Body of pancreas (tissue), 4 donors: ENCODE results near the gene ARHGEF7. TPM values are rescaled to one million over a fixed set of nuclear protein-coding genes. Genes with fewer than 3 reads are reported as not detected.

Source experiments
- ATAC-seq: fragments of 150-250 bp; one replicate; pipeline ENCODE4 v1.9.1; 2016
- DNase-seq, 4 donors: peaks; one replicate each; pipeline ENCODE4 v3.0.0-alpha.2; 2019
- H3K27ac ChIP-seq, 4 donors: fragments of 200-600 bp; sonication (generic); 1 replicate in 3 of 4; 2 replicates in 1 of 4; pipeline versions ENCODE4 v1.5.1 to v1.6.1; 2016 to 2019; ENCODE audit warnings: mild to moderate bottlenecking in 1 of 4, mixed read lengths in 1 of 4, moderate library complexity in 1 of 4
- H3K27me3 ChIP-seq, 2 donors: fragments of 200-600 bp; sonication (generic); one replicate each; pipeline ENCODE4 v1.6.0; 2016; ENCODE audit warnings: mild to moderate bottlenecking in 1 of 2
- H3K36me3 ChIP-seq, 2 donors: fragments of 200-600 bp; sonication (generic); replicated peaks in 1 of 2; 2 replicates each; pipeline ENCODE4 v1.5.1; 2016; ENCODE audit warnings: low read depth in 2 of 2; ENCODE audit not compliant: insufficient read depth in 1 of 2
- H3K4me1 ChIP-seq: fragments of 200-600 bp; sonication (generic); one replicate; pipeline ENCODE4 v1.6.0; 2016
- H3K4me3 ChIP-seq, 2 donors: fragments of 200-600 bp; sonication (generic); 1 replicate in 1 of 2; 2 replicates in 1 of 2; pipeline ENCODE4 v1.5.1; 2016 to 2019
- H3K9me3 ChIP-seq, 3 donors: fragments of 200-600 bp; sonication (generic); 1 replicate in 2 of 3; 2 replicates in 1 of 3; pipeline ENCODE4 v1.5.1; 2016
- POLR2A ChIP-seq, 3 donors: fragments of 450-650 bp; IDR thresholded peaks; one replicate each; pipeline ENCODE4 v1.6.1; 2016; ENCODE audit warnings: antibody characterized with exemption in 3 of 3, mild to moderate bottlenecking in 2 of 3
- WGBS, 2 donors: methylation state at CpG; one replicate each; pipeline ENCODE4 v1.1.5; 2017; 5-methylcytosine and 5-hydroxymethylcytosine counted together
- intact Hi-C: fragments of 100-400 bp; cut with DNase I; formaldehyde crosslinking; loops from one replicate; pipeline ENCODE4 v1.15.1; 2023
- total RNA-seq, 2 donors: library from RNA; depleted of rRNA; stranded (reverse); fragments of >200 nt; gene quantifications; one replicate each; pipeline ENCODE4 v1.1.0, GENCODE V29; 2016
- TF ChIP-seq, protein P1 (sequence below), 7 experiments: fragments of 450-650 bp in 4 of 7; fragments of 200-600 bp in 3 of 7; sonication (generic) in 3 of 7; IDR thresholded peaks; one replicate each; pipeline ENCODE4 v1.5.1; 2016 to 2019; ENCODE audit warnings: antibody characterized with exemption in 7 of 7

The ARHGEF7 gene
- total RNA-seq, 2 donors from 2014 or later: 27.5 to 81.4 TPM

DNA sequence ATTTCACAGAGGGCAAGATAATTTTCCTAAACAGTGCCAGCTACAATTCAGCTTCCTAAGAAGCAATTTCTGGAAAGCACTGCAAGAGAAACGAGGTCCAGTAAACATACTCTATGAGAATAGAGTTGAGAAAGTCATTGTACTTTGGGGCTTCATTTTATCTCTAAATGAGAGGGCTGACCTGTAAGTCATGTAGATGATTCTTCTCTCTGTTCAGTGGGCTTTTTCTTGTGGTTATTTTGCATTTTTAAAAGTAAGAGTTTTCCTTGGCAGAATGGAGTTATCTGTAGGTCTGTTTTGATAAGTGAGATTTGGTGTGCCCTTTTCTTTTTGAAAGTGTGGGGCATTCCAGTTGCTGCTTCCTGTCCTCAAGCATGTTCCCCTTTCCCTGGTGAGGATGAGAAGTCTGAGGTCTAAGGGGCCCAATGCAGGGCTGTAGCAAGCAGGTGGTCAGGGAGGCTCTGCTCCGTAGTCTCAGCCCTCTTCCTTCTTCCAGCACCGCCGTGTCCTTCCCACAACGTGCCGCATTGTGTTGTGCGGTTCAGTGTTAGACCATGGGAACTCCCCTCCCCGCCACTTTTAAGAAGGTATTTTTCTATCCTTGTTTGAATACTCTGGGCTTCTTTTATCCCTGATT lies 86.3 kb downstream of the ARHGEF7 start:
- Histone ChIP-seq H3K27me3 (no peaks in the 10 kb centered on the region), H3K9me3 (no peaks in the 10 kb centered on the region), H3K36me3 (no peaks in the 10 kb centered on the region), H3K27ac (no peak overlapping the region), H3K4me1 (peaks cover 28% of the 10 kb centered on the region), H3K4me3 (no peak overlapping the region)
- intact Hi-C loops: no loop called here
- ATAC-seq (no peak), DNase-seq (no peak)
- TF ChIP-seq POLR2A (IDR thresholded peaks at IDR 0.05): no peak
- TF ChIP-seq, protein P1, sequence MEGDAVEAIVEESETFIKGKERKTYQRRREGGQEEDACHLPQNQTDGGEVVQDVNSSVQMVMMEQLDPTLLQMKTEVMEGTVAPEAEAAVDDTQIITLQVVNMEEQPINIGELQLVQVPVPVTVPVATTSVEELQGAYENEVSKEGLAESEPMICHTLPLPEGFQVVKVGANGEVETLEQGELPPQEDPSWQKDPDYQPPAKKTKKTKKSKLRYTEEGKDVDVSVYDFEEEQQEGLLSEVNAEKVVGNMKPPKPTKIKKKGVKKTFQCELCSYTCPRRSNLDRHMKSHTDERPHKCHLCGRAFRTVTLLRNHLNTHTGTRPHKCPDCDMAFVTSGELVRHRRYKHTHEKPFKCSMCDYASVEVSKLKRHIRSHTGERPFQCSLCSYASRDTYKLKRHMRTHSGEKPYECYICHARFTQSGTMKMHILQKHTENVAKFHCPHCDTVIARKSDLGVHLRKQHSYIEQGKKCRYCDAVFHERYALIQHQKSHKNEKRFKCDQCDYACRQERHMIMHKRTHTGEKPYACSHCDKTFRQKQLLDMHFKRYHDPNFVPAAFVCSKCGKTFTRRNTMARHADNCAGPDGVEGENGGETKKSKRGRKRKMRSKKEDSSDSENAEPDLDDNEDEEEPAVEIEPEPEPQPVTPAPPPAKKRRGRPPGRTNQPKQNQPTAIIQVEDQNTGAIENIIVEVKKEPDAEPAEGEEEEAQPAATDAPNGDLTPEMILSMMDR (IDR thresholded peaks at IDR 0.05): no peak
- 66 to 82% methylated on average over 8 of the region's 8 CpGs for WGBS, 2 donors

DNA sequence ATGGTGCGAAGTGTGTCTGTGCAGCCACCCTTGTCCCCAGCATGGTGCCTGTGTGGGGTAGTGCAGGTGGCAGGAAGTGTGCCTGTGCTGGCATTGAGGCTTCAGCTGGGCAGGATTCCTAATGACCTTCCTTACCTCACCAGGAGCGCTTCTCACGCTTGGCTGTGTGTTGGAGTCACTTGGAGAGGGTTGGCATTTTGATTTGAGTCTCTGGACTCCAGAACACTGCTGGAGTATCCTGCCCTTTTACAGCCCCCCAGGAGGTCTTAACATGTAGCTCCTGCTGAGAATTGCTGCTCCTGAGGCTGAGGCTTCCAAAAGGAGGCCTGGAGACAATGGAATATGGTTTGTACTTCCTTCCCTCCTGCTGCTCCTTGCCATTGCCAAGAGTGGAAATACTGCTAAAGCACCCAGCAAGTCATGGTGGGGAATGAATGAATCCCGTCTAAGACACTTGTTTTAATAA lies 87.1 kb downstream of the ARHGEF7 start:
- H3K36me3 ChIP-seq: no peaks in the 10 kb centered on the region
- peaks cover 28% of the 10 kb centered on the region for H3K4me1 ChIP-seq
- 55 to 66% methylated on average over 4 of the region's 4 CpGs for whole genome bisulfite sequencing, 2 donors
- ATAC-seq: no peak
- H3K27me3 ChIP-seq: no peaks in the 10 kb centered on the region
- DNase-seq: no peak
- H3K27ac ChIP-seq: peak overlapping the region in 2 of 4 donors; percentile 13 to 37
- TF ChIP-seq, protein P1 (IDR thresholded peaks at IDR 0.05): no peak
- no peak for TF ChIP-seq POLR2A (IDR thresholded peaks at IDR 0.05)
- intact Hi-C loops: no loop called here
- no peaks in the 10 kb centered on the region for H3K9me3 ChIP-seq
- no peak overlapping the region for H3K4me3 ChIP-seq

DNA sequence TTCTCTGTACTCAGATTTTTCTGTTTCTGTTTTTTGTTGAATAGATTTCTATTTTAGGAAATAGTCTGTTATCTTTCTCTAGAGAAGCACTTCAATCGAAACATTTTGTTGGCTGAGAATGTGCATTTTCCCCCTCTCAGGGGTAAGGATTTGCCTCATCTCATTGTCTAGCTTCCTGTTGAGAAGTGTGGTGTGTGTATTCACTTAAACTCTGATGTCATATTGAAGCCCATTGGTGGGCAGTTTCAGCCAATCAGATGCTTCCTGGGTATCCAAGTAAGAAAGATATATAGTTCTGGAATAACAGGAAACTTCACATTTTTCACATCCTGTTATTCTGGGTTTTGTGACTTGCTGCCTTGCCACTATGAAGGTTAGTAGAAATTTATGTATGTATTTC lies 87.6 kb downstream of the ARHGEF7 start:
- 4 to 13% methylated on average over 1 of the region's 1 CpG for WGBS, 2 donors
- intact Hi-C loops: no loop called here
- no peaks in the 10 kb centered on the region for H3K9me3 ChIP-seq
- peak; percentile 52 for ATAC-seq
- no peaks in the 10 kb centered on the region for H3K36me3 ChIP-seq
- no peak for DNase-seq
- peak overlapping the region in 1 of 4 donors; percentile 13 for H3K27ac ChIP-seq
- no peak for TF ChIP-seq POLR2A (IDR thresholded peaks at IDR 0.05)
- TF ChIP-seq, protein P1 (IDR thresholded peaks at IDR 0.05): no peak
- no peak overlapping the region for H3K4me3 ChIP-seq
- H3K27me3 ChIP-seq: no peaks in the 10 kb centered on the region
- H3K4me1 ChIP-seq: peaks cover 28% of the 10 kb centered on the region

DNA sequence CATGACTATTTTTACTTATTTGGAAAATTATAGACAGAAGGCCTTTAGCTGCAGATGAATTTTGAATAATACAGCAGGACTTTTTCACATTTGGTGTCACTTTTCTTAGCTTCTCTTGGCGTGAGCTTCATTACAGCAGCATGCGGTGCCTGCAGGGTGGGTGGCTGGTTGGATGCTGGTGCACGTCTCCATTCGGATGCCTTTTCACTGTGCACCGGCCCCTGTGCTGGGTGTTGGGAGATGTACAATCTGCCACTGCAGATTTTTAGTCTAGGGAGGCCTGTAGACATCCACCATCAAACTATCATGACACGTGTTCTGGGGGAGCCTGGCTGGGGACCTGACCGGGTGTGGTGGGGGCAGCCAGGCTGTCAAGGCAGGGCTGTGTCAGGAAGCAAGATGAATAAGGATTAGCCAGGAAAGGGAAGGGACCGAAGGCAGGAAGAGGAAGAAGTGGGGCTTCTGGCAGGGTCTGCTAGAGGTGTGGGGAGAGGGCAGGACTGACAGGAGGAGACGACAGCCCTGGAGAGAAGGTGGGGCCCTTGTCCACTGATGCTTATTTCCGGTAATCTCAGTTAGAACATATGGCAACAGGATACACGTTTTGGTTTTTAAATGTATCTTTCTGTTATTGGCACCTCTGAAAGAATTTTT lies 88.8 kb downstream of the ARHGEF7 start:
- Histone ChIP-seq H3K4me1 (peaks cover 28% of the 10 kb centered on the region), H3K36me3 (no peaks in the 10 kb centered on the region), H3K4me3 (no peak overlapping the region), H3K9me3 (no peaks in the 10 kb centered on the region), H3K27ac (no peak overlapping the region), H3K27me3 (no peaks in the 10 kb centered on the region)
- TF ChIP-seq, protein P1 (IDR thresholded peaks at IDR 0.05): no peak
- no peak for TF ChIP-seq POLR2A (IDR thresholded peaks at IDR 0.05)
- 73 to 80% methylated on average over 11 of the region's 11 CpGs for WGBS, 2 donors
- no peak for ATAC-seq
- intact Hi-C loops: no loop called here
- DNase-seq: no peak
